ENCODE data around the gene JAML. TPM values are rescaled to one million over a fixed set of nuclear protein-coding genes. Genes with fewer than 3 reads are reported as not detected.

Gene JAML
- total and polyA plus RNA-seq, 2 of the 8 experiments (the other 6 are each of a cell fraction or from before 2014, with no cell fraction given): 0.12 to 0.58 TPM

GRCh38 chr11:118200901-118201680, 23.7 kb downstream of the JAML start:
- no peak overlapping the region for H3K18ac ChIP-seq (ENCODE audit: extremely low read depth, low read length)
- no peak overlapping the region for H4K91ac ChIP-seq (replicated peaks; ENCODE audit: insufficient read length, low read length)
- POLR2A ChIA-PET (ENCODE audit: partially characterized antibody): no interaction called here
- FAIRE-seq (no peak), DNase-seq (ENCODE audit: low read depth in 1 of 2, low spot score in 2 of 2) (no peak)
- H2AK5ac ChIP-seq (ENCODE audit: low read depth, low read length): no peak overlapping the region
- H4K8ac ChIP-seq (ENCODE audit: extremely low read depth, insufficient read depth, low read length): no peak overlapping the region
- H3K9me3 ChIP-seq (ENCODE audit: insufficient read depth in 2 of 2, low read depth in 1 of 2, low read length in 1 of 2): no peaks in the 10 kb centered on the region
- no peak overlapping the region for H2BK12ac ChIP-seq (ENCODE audit: low read depth, low read length)
- no peak overlapping the region for H2BK15ac ChIP-seq (ENCODE audit: low read length)
- H3K27ac ChIP-seq (ENCODE audit: low read depth, low read length): no peak overlapping the region
- H4K20me1 ChIP-seq (replicated peaks in 1 of 2; ENCODE audit: control insufficient read depth in 1 of 2, insufficient read depth in 2 of 2, low read length in 2 of 2): no peaks in the 10 kb centered on the region
- no peaks in the 10 kb centered on the region for H3K36me3 ChIP-seq (ENCODE audit: control insufficient read depth in 2 of 4, insufficient read depth in 4 of 4, low read length in 3 of 4)
- peaks cover 0 to 1% (median 0%) of the 10 kb centered on the region in 4 experiments; a peak in 1 of 7 replicates for H3K27me3 ChIP-seq (replicated peaks in 1 of 4; ENCODE audit: control insufficient read depth in 3 of 4, extremely low read depth in 1 of 4, insufficient read depth in 3 of 4, low read length in 3 of 4)
- H3K9ac ChIP-seq (replicated peaks in 1 of 4; ENCODE audit: extremely low read depth in 1 of 4, low read depth in 3 of 4, low read length in 3 of 4): no peak overlapping the region
- H2BK20ac ChIP-seq (ENCODE audit: low read length): no peak overlapping the region
- no peaks in the 10 kb centered on the region for H3K79me1 ChIP-seq (ENCODE audit: low read depth, low read length)
- no peak overlapping the region for H3K14ac ChIP-seq (ENCODE audit: insufficient read length)
- 92% methylated on average over 9 of the region's 9 CpGs; no CpG with 5 or more reads in 1 of the 2 experiments for WGBS, 2 experiments (ENCODE audit: extremely low coverage in 1 of 2, insufficient coverage in 1 of 2, insufficient read length in 1 of 2, insufficient replicate concordance in 2 of 2, low coverage in 1 of 2, low lambda C conversion rate in 2 of 2, missing lambda C conversion rate in 1 of 2)
- H3K4ac ChIP-seq (replicated peaks; ENCODE audit: insufficient read length, low read depth, low read length): no peak overlapping the region
- H3K4me2 ChIP-seq (ENCODE audit: insufficient read depth in 1 of 2, low read depth in 2 of 2, low read length in 2 of 2): no peak overlapping the region
- CTCF ChIA-PET (ENCODE audit: partially characterized antibody): interaction anchor here (1.5 to 3.3 kb wide), 2 partner anchors 9 to 88 kb away, joined by 3 to 38 read pairs; no protein-coding TSS in a partner anchor
- H2AFZ ChIP-seq (ENCODE audit: low read length): no peak overlapping the region
- H2BK120ac ChIP-seq (replicated peaks; ENCODE audit: low read depth, low read length): no peak overlapping the region
- H4K5ac ChIP-seq (ENCODE audit: insufficient read length, low read depth, low read length): no peak overlapping the region
- peaks cover 0 to 4% (median 2%) of the 10 kb centered on the region in 4 experiments; a peak in 3 of 7 replicates for H3K4me1 ChIP-seq (replicated peaks in 1 of 4; ENCODE audit: control insufficient read depth in 3 of 4, insufficient read depth in 4 of 4, low read length in 3 of 4)
- H3K4me3 ChIP-seq (ENCODE audit: extremely low read depth in 1 of 4, insufficient read depth in 2 of 4, low read depth in 3 of 4, low read length in 4 of 4): no peak overlapping the region
- no peak overlapping the region for H3K23ac ChIP-seq (ENCODE audit: insufficient read length)
- no peak overlapping the region for H2BK5ac ChIP-seq (ENCODE audit: low read depth, low read length)
- H3K23me2 ChIP-seq (ENCODE audit: low read depth, low read length): no peaks in the 10 kb centered on the region; the same call in 1 of the 2 replicates
- H3K79me2 ChIP-seq (ENCODE audit: control insufficient read depth in 1 of 2, insufficient read depth in 2 of 2, low read length in 2 of 2): no peaks in the 10 kb centered on the region
- no peak overlapping the region for H3K56ac ChIP-seq (replicated peaks; ENCODE audit: insufficient read length, low read depth, low read length)
- TF ChIP-seq POLR2AphosphoS5 (IDR thresholded peaks at IDR 0.05; ENCODE audit: low read depth, low read length) (no peak), YY1 (IDR thresholded peaks at IDR 0.05; ENCODE audit: low read depth, low read length) (no peak), ATF2 (IDR thresholded peaks at IDR 0.05; ENCODE audit: low read length) (no peak), CBX5 (IDR thresholded peaks at IDR 0.05; ENCODE audit: low read depth, low read length) (no peak), RBBP5 (IDR thresholded peaks at IDR 0.05; ENCODE audit: borderline replicate concordance, low read depth, low read length) (no peak), SAP30 (IDR thresholded peaks at IDR 0.05; ENCODE audit: insufficient read depth, insufficient replicate concordance, low read length) (no peak), RFX5 (IDR thresholded peaks at IDR 0.05; ENCODE audit: borderline replicate concordance, low read depth, low read length) (no peak), KDM4A (IDR thresholded peaks at IDR 0.05; ENCODE audit: low read depth, low read length, severe bottlenecking) (no peak), HDAC6 (IDR thresholded peaks at IDR 0.05; ENCODE audit: low read depth, low read length) (no peak), TBP (IDR thresholded peaks at IDR 0.05; ENCODE audit: low read depth, low read length) (no peak), GABPA (IDR thresholded peaks at IDR 0.05; ENCODE audit: borderline replicate concordance, insufficient read depth, low read length) (no peak)

Data from H1 (cell line).